Psoas muscle (tissue), 8 donors: ENCODE measurements around the gene KIF20A. TPM values are rescaled to one million over a fixed set of nuclear protein-coding genes. Genes with fewer than 3 reads are reported as not detected.
A peak's percentile ranks its signal among the peaks of the same experiment; 100 is the strongest.

ENCODE experiments used
- ATAC-seq, 4 donors: fragments of 200-7000 bp; cut with Tn5 transposase; one replicate each; pipeline ENCODE4 v1.9.1; 2020; ENCODE audit warnings: moderate library complexity in 3 of 4, mild to moderate bottlenecking in 2 of 4
- DNase-seq, 2 donors: peaks; one replicate each; pipeline ENCODE4 v3.0.0-alpha.2; 2020
- H3K27ac ChIP-seq: fragments of 200-600 bp; one replicate; pipeline ENCODE4 v1.8.0; 2022
- H3K27me3 ChIP-seq, 3 donors: fragments of 200-600 bp in 1 of 3; one replicate each; pipeline versions ENCODE4 v1.6.1 to v1.8.0; 2013 to 2022; ENCODE audit warnings: low read length in 2 of 3, mild to moderate bottlenecking in 2 of 3, moderate library complexity in 1 of 3; ENCODE audit not compliant: insufficient read depth in 3 of 3
- H3K36me3 ChIP-seq, 2 donors: fragments of 200-600 bp in 1 of 2; one replicate each; pipeline versions ENCODE4 v1.6.1 to v1.8.0; 2013 to 2022; ENCODE audit warnings: low read depth in 1 of 2, mild to moderate bottlenecking in 1 of 2, moderate library complexity in 1 of 2; ENCODE audit not compliant: insufficient read depth in 1 of 2
- H3K4me1 ChIP-seq: fragments of 200-600 bp; one replicate; pipeline ENCODE4 v1.8.0; 2022
- H3K4me3 ChIP-seq: fragments of 200-600 bp; one replicate; pipeline ENCODE4 v1.8.0; 2022; ENCODE audit warnings: mild to moderate bottlenecking
- H3K9me3 ChIP-seq: fragments of 200-600 bp; one replicate; pipeline ENCODE4 v1.8.0; 2022
- WGBS, 3 donors: extraction: QIAGEN DNeasy Blood & Tissue Kit; methylation state at CpG; one replicate each; pipeline versions ENCODE4 v1.1.6 to v1.1.7; 2013; 5-methylcytosine and 5-hydroxymethylcytosine counted together
- intact Hi-C, 2 donors: fragments of 100-400 bp; cut with DNase I; formaldehyde crosslinking; loops; one replicate each; pipeline versions ENCODE4 v1.11.0 to v1.14.2; 2022
- long read RNA-seq, 2 donors: library from polyadenylated mRNA; unstranded; transcript quantifications; one replicate each; pipeline ENCODE4 v2.0.0, GENCODE V29; 2021
- polyA plus RNA-seq, 3 donors: library from polyadenylated mRNA; stranded (reverse); fragments of 200-250 nt; gene quantifications; one replicate each; pipeline ENCODE4 v1.2.3, GENCODE V29; 2013
- total RNA-seq, 4 donors: library from RNA; stranded (reverse); fragmentation: NEBNext Ultra II Directional in 2 of 4; extraction: Animal tissue kit (Norgen Biotek cat#: 25700) in 2 of 4; gene quantifications; one replicate each; pipeline versions ENCODE4 v1.2.1 to v1.2.4, GENCODE V29; 2021 to 2023
- TF ChIP-seq, protein P1 (sequence below): fragments of 200-600 bp; IDR thresholded peaks from one replicate; pipeline ENCODE4 v1.8.0; 2022; ENCODE audit warnings: antibody characterized with exemption
- donor health status: healthy with polysubstance abuse.
- donor health status: DM: no; HTN: no; CAD: no; lungs with moderate emphysema.
- donor health status: Bipolar disorder and iron deficiency.
- donor health status: healthy.
- donor health status: DM: yes; HTN: yes; CAD: no.
- donor health status: DM: no; HTN: no; CAD: no.
- donor health status: DM: no; HTN: no; CAD: no.
- donor health status: DM: yes; HTN: yes; CAD: no.

KIF20A gene
- total RNA-seq, result under 1 TPM in 2 of 4 donors, not detected in 2; 0.12 to 0.17 TPM
- under 1 TPM; 0.01 to 0.14 (median 0.07) TPM for polyA plus RNA-seq
- long read RNA-seq, donor 1, result 0 reads
- long read RNA-seq, donor 2, result 0 reads

DNA sequence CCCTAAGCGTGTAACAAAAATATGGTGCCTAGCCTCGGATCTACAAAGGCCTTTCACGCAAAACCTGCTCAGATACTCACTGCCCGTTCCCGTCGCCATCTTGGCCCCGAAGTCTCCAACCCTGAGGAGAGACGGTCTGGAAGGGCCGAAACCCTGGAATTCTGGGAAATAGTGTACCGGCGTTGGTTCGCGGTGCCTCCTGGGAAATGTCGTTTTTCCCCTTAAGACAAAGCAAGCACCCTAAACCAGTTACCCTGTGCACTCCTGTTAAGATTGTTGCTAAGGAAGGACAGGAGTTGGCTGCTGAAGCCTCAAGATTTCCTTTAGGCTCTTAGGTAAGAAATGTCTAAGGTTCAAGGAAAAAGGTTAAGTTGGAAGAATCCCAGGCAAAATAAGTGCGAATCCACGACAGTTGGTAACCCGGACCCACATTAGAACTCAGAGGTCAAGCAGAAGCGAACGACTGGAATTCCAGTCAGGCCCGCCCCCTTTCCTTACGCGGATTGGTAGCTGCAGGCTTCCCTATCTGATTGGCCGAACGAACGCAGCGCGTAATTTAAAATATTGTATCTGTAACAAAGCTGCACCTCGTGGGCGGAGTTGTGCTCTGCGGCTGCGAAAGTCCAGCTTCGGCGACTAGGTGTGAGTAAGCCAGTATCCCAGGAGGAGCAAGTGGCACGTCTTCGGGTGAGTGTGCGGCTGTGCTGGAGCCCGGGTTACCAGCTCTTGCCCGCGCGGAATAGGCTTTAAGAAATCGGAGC lies at the start of gene KIF20A, which contains the start of gene BRD8:
Gene KIF20A (plus strand): TSS at position 597 of the 761 bp plus-strand sequence. CDS start 569 bp downstream, outside the sequence.
Gene BRD8 (minus strand): TSS at position 115 of the 761 bp plus-strand sequence. CDS start 16 bp downstream, at position 99.
- Histone ChIP-seq H3K27ac (peak within 1 kb of the TSS; percentile 92), H3K36me3 (peaks cover 3 to 36% of the 10 kb centered on the region in 2 donors), H3K4me3 (peak within 1 kb of the TSS; percentile 97), H3K27me3 (no peaks in the 10 kb centered on the region), H3K9me3 (no peaks in the 10 kb centered on the region), H3K4me1 (peaks cover 12% of the 10 kb centered on the region)
- peak; percentile 96 to 97 for DNase-seq
- ATAC-seq, result peak; percentile 99
- TF ChIP-seq, protein P1, sequence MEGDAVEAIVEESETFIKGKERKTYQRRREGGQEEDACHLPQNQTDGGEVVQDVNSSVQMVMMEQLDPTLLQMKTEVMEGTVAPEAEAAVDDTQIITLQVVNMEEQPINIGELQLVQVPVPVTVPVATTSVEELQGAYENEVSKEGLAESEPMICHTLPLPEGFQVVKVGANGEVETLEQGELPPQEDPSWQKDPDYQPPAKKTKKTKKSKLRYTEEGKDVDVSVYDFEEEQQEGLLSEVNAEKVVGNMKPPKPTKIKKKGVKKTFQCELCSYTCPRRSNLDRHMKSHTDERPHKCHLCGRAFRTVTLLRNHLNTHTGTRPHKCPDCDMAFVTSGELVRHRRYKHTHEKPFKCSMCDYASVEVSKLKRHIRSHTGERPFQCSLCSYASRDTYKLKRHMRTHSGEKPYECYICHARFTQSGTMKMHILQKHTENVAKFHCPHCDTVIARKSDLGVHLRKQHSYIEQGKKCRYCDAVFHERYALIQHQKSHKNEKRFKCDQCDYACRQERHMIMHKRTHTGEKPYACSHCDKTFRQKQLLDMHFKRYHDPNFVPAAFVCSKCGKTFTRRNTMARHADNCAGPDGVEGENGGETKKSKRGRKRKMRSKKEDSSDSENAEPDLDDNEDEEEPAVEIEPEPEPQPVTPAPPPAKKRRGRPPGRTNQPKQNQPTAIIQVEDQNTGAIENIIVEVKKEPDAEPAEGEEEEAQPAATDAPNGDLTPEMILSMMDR, result no peak
- intact Hi-C loops, result no loop called here
- WGBS, 3 donors, result 0% methylated on average over 41 of the region's 41 CpGs

DNA sequence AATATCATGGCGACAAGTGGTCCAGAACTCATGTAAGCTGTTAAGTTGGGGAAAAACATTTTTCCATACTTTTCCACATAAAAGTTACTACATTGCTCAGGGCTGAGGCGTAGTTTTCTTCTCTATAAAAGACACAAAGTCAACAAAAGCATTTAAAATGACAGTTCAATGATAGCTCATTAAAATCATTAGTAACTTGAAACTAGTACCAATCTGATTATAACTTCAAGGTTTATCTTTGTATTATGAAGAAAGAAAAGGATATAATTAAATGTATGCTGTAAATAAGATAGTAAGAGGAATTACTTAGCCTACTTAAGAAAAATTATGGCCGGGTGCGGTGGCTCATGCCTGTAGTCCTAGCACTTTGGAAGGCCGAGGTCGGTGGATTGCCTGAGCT lies 49.6 kb upstream of the KIF20A start:
- TF ChIP-seq, protein P1, result no peak
- Histone ChIP-seq H3K4me3 (no peak overlapping the region), H3K27ac (no peak overlapping the region), H3K9me3 (no peaks in the 10 kb centered on the region), H3K4me1 (no peaks in the 10 kb centered on the region), H3K27me3 (no peaks in the 10 kb centered on the region), H3K36me3 (no peaks in the 10 kb centered on the region)
- intact Hi-C loops, result no loop called here
- DNase-seq, result no peak
- ATAC-seq, result no peak
- WGBS, 3 donors, result 88 to 89% (median 88%) methylated on average over 6 of the region's 6 CpGs

DNA sequence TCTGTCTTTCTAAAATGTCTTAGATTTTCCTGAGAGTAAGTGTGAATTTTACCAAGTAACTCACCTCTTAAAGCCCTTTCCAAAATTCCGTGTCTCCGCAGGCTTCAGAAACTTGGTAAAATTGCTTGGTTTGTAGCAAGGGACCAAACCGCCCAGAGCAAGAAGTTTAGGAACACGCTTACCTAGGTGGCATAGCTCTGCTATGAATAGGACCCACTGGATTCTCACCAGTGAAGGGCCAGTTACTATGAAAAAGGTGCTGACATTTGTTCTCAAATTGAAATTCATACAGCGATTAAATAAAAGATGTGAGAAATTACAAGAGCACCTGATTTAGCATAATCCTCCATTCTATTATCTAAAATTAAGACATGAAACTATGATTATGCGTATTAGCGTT lies 46.4 kb upstream of the KIF20A start:
- intact Hi-C loops, result loop anchor here (2.0 to 10.0 kb wide), 7 partner anchors 54 to 472 kb away; partner anchors contain the start of gene HNRNPA0 (in 1 of the 2)
- no peaks in the 10 kb centered on the region for H3K9me3 ChIP-seq
- DNase-seq (no peak), ATAC-seq (no peak)
- H3K27ac ChIP-seq, result no peak overlapping the region
- WGBS, 3 donors, result 90 to 95% (median 91%) methylated on average over 7 of the region's 7 CpGs
- H3K4me3 ChIP-seq, result peak overlapping the region; percentile 50
- TF ChIP-seq, protein P1, result no peak
- no peaks in the 10 kb centered on the region for H3K36me3 ChIP-seq
- no peaks in the 10 kb centered on the region for H3K4me1 ChIP-seq
- H3K27me3 ChIP-seq, result no peaks in the 10 kb centered on the region

DNA sequence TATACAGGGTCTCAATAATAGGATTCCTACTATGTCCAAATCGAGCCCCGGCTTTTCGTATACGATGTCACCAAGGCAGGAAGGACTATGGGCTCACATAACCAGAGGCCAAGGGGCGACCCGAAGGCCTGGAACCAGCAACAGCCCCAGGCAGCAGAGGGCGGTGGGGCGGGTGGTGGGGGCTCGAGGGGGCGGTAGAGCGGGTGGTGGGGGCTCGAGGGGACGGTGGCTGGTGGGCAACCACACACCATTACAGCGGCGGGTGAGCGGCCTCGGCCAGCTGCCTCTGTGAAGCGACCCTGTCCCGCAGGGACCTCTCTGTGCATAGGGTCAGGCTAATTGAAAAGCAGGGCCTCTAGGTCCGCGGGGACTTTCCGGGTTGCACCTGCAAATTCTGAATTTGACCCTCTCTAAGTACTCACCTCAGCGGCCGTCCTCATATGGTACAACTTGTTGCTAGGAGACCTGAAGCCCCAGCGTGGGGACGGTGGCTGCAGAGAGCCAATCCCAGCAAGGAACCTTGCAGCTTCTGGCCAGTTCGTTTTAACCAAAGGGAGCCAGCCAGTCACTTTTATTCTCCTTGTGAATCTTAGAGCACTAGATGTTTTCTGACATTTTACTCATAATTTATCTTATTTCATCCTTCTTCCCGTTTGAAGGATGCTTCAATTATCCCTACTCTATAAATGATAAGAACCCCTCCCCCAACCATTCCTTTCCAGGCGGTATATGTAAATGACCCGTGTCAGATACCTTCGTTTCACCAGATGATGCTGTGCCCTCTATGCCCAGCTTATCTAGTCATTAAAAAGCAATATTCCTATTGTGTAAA lies 39.7 kb upstream of the KIF20A start, which contains the start of gene NME5:
Gene NME5 (minus strand): TSS at position 480 of the 832 bp plus-strand sequence. CDS start 648 bp downstream, outside the sequence.
- Histone ChIP-seq H3K4me1 (peaks cover 6% of the 10 kb centered on the region), H3K27ac (no peak within 1 kb of the TSS), H3K9me3 (no peaks in the 10 kb centered on the region), H3K4me3 (peak within 1 kb of the TSS; percentile 69), H3K36me3 (no peaks in the 10 kb centered on the region), H3K27me3 (no peaks in the 10 kb centered on the region)
- WGBS, 3 donors, result 8 to 9% (median 8%) methylated on average over 30 to 31 of the region's 31 CpGs
- intact Hi-C loops, result loop anchor here in 1 of 2 donors (10.0 kb wide), 2 partner anchors 384 to 474 kb away; partner anchors contain the start of gene HNRNPA0
- peak; percentile 53 to 76 for DNase-seq
- TF ChIP-seq, protein P1, result no peak
- ATAC-seq, result peak; percentile 70 to 95 (median 86)
